Mucosa of descending colon (tissue), 3 donors: ENCODE measurements around the gene PEF1. TPM values are rescaled to one million over a fixed set of nuclear protein-coding genes. Genes with fewer than 3 reads are reported as not detected.

ENCODE experiments used
- ATAC-seq: fragments of 200-7000 bp; cut with Tn5 transposase; one replicate; pipeline ENCODE4 v1.9.1; 2020; ENCODE audit warnings: mild to moderate bottlenecking, moderate library complexity
- DNase-seq, 3 donors: peaks; one replicate each; pipeline ENCODE4 v3.0.0-alpha.2; 2020
- H3K36me3 ChIP-seq: fragments of 200-600 bp; one replicate; pipeline ENCODE4 v1.8.0; 2021; ENCODE audit warnings: low read depth, mild to moderate bottlenecking
- H3K4me1 ChIP-seq: fragments of 200-600 bp; one replicate; pipeline ENCODE4 v1.8.0; 2021; ENCODE audit warnings: low read depth, mild to moderate bottlenecking
- H3K4me3 ChIP-seq: fragments of 200-600 bp; one replicate; pipeline ENCODE4 v1.8.0; 2021; ENCODE audit warnings: mild to moderate bottlenecking
- H3K9me3 ChIP-seq: fragments of 200-600 bp; one replicate; pipeline ENCODE4 v1.8.0; 2021; ENCODE audit warnings: mild to moderate bottlenecking
- intact Hi-C, 2 donors: fragments of 100-400 bp; cut with DNase I in 1 of 2; cut with micrococcal nuclease in 1 of 2; formaldehyde crosslinking; loops; one replicate each; pipeline versions ENCODE4 v1.11.0 to v1.11.1; 2022; cut with DNase I, micrococcal nuclease
- total RNA-seq, 3 donors: library from RNA; stranded (reverse); fragmentation: NEBNext Ultra II Directional in 2 of 3; extraction: Animal tissue kit (Norgen Biotek cat#: 25700) in 2 of 3; gene quantifications; one replicate each; pipeline versions ENCODE4 v1.2.1 to v1.2.4, GENCODE V29; 2021 to 2023
- TF ChIP-seq, protein P1 (sequence below): fragments of 200-600 bp; IDR thresholded peaks from one replicate; pipeline ENCODE4 v1.8.0; 2022; ENCODE audit warnings: antibody characterized with exemption, mild to moderate bottlenecking
- donor health status: DM: no; HTN: no; CAD: no; lungs with moderate emphysema.
- donor health status: DM: no; HTN: no; CAD: no.
- donor health status: DM: no; HTN: yes; CAD: no.

PEF1 gene
- total RNA-seq, 3 donors from 2014 or later: 47.5 to 54.5 (median 52.9) TPM

- H3K36me3 ChIP-seq: no peaks in the 10 kb centered on the region
- no peaks in the 10 kb centered on the region for H3K4me1 ChIP-seq
- no peak overlapping the region for H3K4me3 ChIP-seq
- DNase-seq: no peak
- TF ChIP-seq, protein P1, sequence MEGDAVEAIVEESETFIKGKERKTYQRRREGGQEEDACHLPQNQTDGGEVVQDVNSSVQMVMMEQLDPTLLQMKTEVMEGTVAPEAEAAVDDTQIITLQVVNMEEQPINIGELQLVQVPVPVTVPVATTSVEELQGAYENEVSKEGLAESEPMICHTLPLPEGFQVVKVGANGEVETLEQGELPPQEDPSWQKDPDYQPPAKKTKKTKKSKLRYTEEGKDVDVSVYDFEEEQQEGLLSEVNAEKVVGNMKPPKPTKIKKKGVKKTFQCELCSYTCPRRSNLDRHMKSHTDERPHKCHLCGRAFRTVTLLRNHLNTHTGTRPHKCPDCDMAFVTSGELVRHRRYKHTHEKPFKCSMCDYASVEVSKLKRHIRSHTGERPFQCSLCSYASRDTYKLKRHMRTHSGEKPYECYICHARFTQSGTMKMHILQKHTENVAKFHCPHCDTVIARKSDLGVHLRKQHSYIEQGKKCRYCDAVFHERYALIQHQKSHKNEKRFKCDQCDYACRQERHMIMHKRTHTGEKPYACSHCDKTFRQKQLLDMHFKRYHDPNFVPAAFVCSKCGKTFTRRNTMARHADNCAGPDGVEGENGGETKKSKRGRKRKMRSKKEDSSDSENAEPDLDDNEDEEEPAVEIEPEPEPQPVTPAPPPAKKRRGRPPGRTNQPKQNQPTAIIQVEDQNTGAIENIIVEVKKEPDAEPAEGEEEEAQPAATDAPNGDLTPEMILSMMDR: no peak
- ATAC-seq: no peak
- H3K9me3 ChIP-seq: no peaks in the 10 kb centered on the region
- intact Hi-C loops: no loop called here
Observed at GRCh38 chr1:31653717-31654473, 9.2 kb upstream of the PEF1 start.

DNA sequence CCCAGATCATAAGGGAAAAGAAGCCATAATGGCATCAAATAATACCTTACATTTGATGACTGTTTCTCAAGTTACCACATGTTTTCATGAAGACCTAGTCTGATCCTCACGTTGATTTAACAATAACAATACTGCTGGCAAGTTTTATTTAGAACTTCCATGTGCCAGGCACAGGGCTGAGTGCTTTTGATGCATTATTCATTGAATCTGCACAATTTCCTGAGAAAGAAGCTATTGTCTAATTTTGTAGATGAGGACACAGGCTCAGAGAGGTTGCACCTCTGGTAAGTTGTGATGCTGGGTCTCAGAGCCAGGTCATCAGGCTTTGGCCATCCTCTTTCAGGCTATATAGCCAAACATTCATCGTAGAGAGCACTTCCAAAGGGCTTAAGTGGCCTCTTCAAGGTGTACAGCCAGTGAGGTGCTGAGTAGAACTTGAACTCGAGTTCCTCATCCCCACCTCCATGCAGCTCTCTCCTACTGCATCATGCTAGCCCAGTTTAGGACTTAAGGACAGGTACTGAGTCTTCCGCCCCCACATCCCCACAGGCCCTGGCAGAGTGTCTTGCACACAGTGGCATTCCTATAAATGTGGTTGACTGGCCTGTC is 8.3 kb upstream of the PEF1 start:
- ATAC-seq (no peak), DNase-seq (no peak)
- Histone ChIP-seq H3K36me3 (no peaks in the 10 kb centered on the region), H3K4me3 (no peak overlapping the region), H3K9me3 (no peaks in the 10 kb centered on the region), H3K4me1 (no peaks in the 10 kb centered on the region)
- TF ChIP-seq, protein P1: no peak
- intact Hi-C loops: no loop called here

DNA sequence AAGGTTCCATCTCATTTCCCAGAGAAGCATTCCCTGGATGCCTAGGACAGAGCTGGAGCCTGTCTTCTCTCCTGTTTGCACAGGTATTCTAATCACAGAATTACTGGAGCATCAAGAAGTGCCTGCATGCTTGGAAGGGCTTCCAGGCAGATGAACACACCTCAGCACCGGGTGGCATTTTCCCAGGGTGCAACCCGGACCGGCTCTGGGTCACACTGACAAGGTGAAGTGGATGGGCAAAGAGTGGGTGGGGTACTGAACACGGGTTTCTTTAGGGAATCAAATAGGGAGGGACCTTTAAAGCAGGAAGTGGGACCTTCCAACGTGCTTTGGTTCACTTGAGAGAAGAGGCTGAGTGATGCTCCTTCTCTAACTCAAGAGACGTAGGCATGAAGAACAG is 7.1 kb upstream of the PEF1 start:
- intact Hi-C loops: no loop called here
- ATAC-seq (no peak), DNase-seq (no peak)
- H3K4me3 ChIP-seq: no peak overlapping the region
- H3K4me1 ChIP-seq: no peaks in the 10 kb centered on the region
- H3K9me3 ChIP-seq: no peaks in the 10 kb centered on the region
- no peaks in the 10 kb centered on the region for H3K36me3 ChIP-seq
- TF ChIP-seq, protein P1: no peak

- DNase-seq: no peak
- Histone ChIP-seq H3K4me3 (no peak overlapping the region), H3K9me3 (no peaks in the 10 kb centered on the region), H3K4me1 (no peaks in the 10 kb centered on the region), H3K36me3 (no peaks in the 10 kb centered on the region)
- ATAC-seq: no peak
- intact Hi-C loops: no loop called here
- TF ChIP-seq, protein P1: no peak
Observed at GRCh38 chr1:31651089-31651420, 6.4 kb upstream of the PEF1 start.

- no peak overlapping the region for H3K4me3 ChIP-seq
- intact Hi-C loops: no loop called here
- no peaks in the 10 kb centered on the region for H3K9me3 ChIP-seq
- no peak for DNase-seq
- no peak for ATAC-seq
- TF ChIP-seq, protein P1: no peak
- H3K4me1 ChIP-seq: peaks cover under 1% of the 10 kb centered on the region
- no peaks in the 10 kb centered on the region for H3K36me3 ChIP-seq
Observed at GRCh38 chr1:31650161-31651088, 5.7 kb upstream of the PEF1 start.
